Measurements from ENCODE around the gene DNAJB12.

DNA sequence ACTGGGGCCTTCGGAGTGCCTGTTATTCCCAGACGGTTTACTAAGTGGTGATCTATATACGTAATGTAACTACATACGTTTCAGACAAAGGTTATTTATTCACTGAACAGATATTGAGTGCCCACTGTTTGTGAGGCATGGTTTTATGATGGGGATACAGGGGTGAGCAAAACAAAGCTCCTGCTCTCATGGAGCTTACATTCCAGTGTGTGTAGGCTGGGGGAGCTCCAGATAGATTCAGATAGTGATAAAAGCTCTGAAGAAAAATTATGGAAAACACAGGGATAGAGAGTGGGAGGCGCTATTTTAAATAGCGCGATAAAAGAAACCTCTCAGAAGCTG is 466 bp upstream of the DNAJB12 start:
- TF ChIP-seq EZH2 (IDR thresholded peaks at IDR 0.05; ENCODE audit: low read length, unreplicated experiment) = no peak
- TF ChIP-seq, protein P1, sequence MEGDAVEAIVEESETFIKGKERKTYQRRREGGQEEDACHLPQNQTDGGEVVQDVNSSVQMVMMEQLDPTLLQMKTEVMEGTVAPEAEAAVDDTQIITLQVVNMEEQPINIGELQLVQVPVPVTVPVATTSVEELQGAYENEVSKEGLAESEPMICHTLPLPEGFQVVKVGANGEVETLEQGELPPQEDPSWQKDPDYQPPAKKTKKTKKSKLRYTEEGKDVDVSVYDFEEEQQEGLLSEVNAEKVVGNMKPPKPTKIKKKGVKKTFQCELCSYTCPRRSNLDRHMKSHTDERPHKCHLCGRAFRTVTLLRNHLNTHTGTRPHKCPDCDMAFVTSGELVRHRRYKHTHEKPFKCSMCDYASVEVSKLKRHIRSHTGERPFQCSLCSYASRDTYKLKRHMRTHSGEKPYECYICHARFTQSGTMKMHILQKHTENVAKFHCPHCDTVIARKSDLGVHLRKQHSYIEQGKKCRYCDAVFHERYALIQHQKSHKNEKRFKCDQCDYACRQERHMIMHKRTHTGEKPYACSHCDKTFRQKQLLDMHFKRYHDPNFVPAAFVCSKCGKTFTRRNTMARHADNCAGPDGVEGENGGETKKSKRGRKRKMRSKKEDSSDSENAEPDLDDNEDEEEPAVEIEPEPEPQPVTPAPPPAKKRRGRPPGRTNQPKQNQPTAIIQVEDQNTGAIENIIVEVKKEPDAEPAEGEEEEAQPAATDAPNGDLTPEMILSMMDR (conservative IDR thresholded peaks at IDR 0.05; ENCODE audit: low read depth, low read length) = no peak
- no peak for TF ChIP-seq EZH2phosphoT487 (IDR thresholded peaks at IDR 0.05; ENCODE audit: borderline replicate concordance, low read length)
